ENCODE results near the gene GSTK1. TPM values are rescaled to one million over a fixed set of nuclear protein-coding genes. Genes with fewer than 3 reads are reported as not detected.

The GSTK1 gene
- total and polyA plus RNA-seq, 2 donors (not counting 1 experiment from before 2014, with no cell fraction given) = 181 to 315 TPM

GRCh38 chr7:143269251-143269650 is 6.0 kb downstream of the GSTK1 start:
- POLR2A ChIA-PET = no interaction called here
- no peak overlapping the region for H3K4me2 ChIP-seq (replicated peaks; ENCODE audit: low read depth, low read length, poor library complexity, severe bottlenecking)
- Mint-ChIP-seq H3K4me3 (no peak overlapping the region), H3K9me3 (ENCODE audit: insufficient read depth) (no peaks in the 10 kb centered on the region), H3K4me1 (peaks cover 21% of the 10 kb centered on the region), H3K27me3 (no peaks in the 10 kb centered on the region), H3K27ac (peak overlapping the region; percentile 26)
- ATAC-seq (ENCODE audit: low read depth) (no peak), DNase-seq (no peak)
- CTCF ChIA-PET = interaction anchor here (2.2 kb wide), 1 partner anchor 29 kb away, joined by 10 read pairs; no protein-coding TSS in a partner anchor
- no peaks in the 10 kb centered on the region for H4K20me1 ChIP-seq (ENCODE audit: control insufficient read depth, insufficient read depth, low read length, poor library complexity, severe bottlenecking)
- H3K36me3 ChIP-seq (replicated peaks in 1 of 2; ENCODE audit: control extremely low read depth in 1 of 2, control insufficient read depth in 1 of 2, extremely low read depth in 1 of 2, insufficient read depth in 2 of 2, low read length in 1 of 2) = peaks cover 8 to 35% of the 10 kb centered on the region in 2 experiments
- no peak overlapping the region for H3K4me3 ChIP-seq (ENCODE audit: control extremely low read depth in 1 of 5, extremely low read depth in 1 of 5, insufficient read depth in 1 of 5, low read depth in 2 of 5, low read length in 4 of 5)
- no peak overlapping the region for H2AFZ ChIP-seq (ENCODE audit: insufficient read depth, low read depth, low read length, poor library complexity, severe bottlenecking)
- WGBS (ENCODE audit: insufficient coverage) = 51% methylated on average over 4 of the region's 5 CpGs
- peaks cover 13 to 17% of the 10 kb centered on the region in 2 donors for H3K4me1 ChIP-seq (ENCODE audit: control insufficient read depth in 2 of 2, insufficient read depth in 2 of 2, low read length in 2 of 2)
- peak overlapping the region in 1 of 2 donors; percentile 42 for H3K27ac ChIP-seq (ENCODE audit: low read length in 2 of 2)
- H3K27me3 ChIP-seq (replicated peaks in 1 of 4; ENCODE audit: control extremely low read depth in 1 of 4, control insufficient read depth in 3 of 4, insufficient read depth in 4 of 4, low read length in 3 of 4) = no peaks in the 10 kb centered on the region
- intact Hi-C loops (cut with micrococcal nuclease) = no loop called here
- no peak overlapping the region for H3K9ac ChIP-seq (ENCODE audit: low read length)
- no peaks in the 10 kb centered on the region for H3K9me3 ChIP-seq (ENCODE audit: control extremely low read depth in 1 of 3, control insufficient read depth in 2 of 3, insufficient read depth in 1 of 3, low read length in 2 of 3)
- no peak for TF ChIP-seq CTCF (IDR thresholded peaks at IDR 0.05)
- no peak for TF ChIP-seq EZH2 (IDR thresholded peaks at IDR 0.05; ENCODE audit: borderline replicate concordance, insufficient read depth, low read depth, low read length, poor library complexity, severe bottlenecking)
- no peaks in the 10 kb centered on the region for H3K79me2 ChIP-seq (ENCODE audit: control insufficient read depth, insufficient read depth, low read length)

- Histone ChIP-seq H3K36me3 (replicated peaks in 1 of 2; ENCODE audit: control extremely low read depth in 1 of 2, control insufficient read depth in 1 of 2, extremely low read depth in 1 of 2, insufficient read depth in 2 of 2, low read length in 1 of 2) (peaks cover 8 to 31% of the 10 kb centered on the region in 2 experiments), H3K27me3 (replicated peaks in 1 of 4; ENCODE audit: control extremely low read depth in 1 of 4, control insufficient read depth in 3 of 4, insufficient read depth in 4 of 4, low read length in 3 of 4) (no peaks in the 10 kb centered on the region), H3K4me2 (replicated peaks; ENCODE audit: low read depth, low read length, poor library complexity, severe bottlenecking) (no peak overlapping the region), H3K79me2 (ENCODE audit: control insufficient read depth, insufficient read depth, low read length) (no peaks in the 10 kb centered on the region), H4K20me1 (ENCODE audit: control insufficient read depth, insufficient read depth, low read length, poor library complexity, severe bottlenecking) (no peaks in the 10 kb centered on the region), H3K4me3 (ENCODE audit: control extremely low read depth in 1 of 5, extremely low read depth in 1 of 5, insufficient read depth in 1 of 5, low read depth in 2 of 5, low read length in 4 of 5) (no peak overlapping the region), H3K27ac (ENCODE audit: low read length in 2 of 2) (no peak overlapping the region), H3K4me1 (ENCODE audit: control insufficient read depth in 2 of 2, insufficient read depth in 2 of 2, low read length in 2 of 2) (peaks cover 4 to 8% of the 10 kb centered on the region in 2 donors), H3K9ac (ENCODE audit: low read length) (no peak overlapping the region), H2AFZ (ENCODE audit: insufficient read depth, low read depth, low read length, poor library complexity, severe bottlenecking) (no peak overlapping the region), H3K9me3 (ENCODE audit: control extremely low read depth in 1 of 3, control insufficient read depth in 2 of 3, insufficient read depth in 1 of 3, low read length in 2 of 3) (no peaks in the 10 kb centered on the region)
- Mint-ChIP-seq H3K4me3 (no peak overlapping the region), H3K4me1 (peaks cover 8% of the 10 kb centered on the region), H3K9me3 (ENCODE audit: insufficient read depth) (no peaks in the 10 kb centered on the region), H3K27me3 (no peaks in the 10 kb centered on the region), H3K27ac (no peak overlapping the region)
- DNase-seq (no peak), ATAC-seq (ENCODE audit: low read depth) (no peak)
- WGBS (ENCODE audit: insufficient coverage) = no CpG with 5 or more reads among the region's 1 CpG
- intact Hi-C loops (cut with micrococcal nuclease) = no loop called here
- no peak for TF ChIP-seq CTCF (IDR thresholded peaks at IDR 0.05)
- TF ChIP-seq EZH2 (IDR thresholded peaks at IDR 0.05; ENCODE audit: borderline replicate concordance, insufficient read depth, low read depth, low read length, poor library complexity, severe bottlenecking) = no peak
- ChIA-PET CTCF (interaction anchor here (0.7 to 0.9 kb wide), 2 partner anchors 21 to 397 kb away, joined by 3 to 7 read pairs; no protein-coding TSS in a partner anchor), POLR2A (no interaction called here)
Measured at GRCh38 chr7:143271240-143271639, 8.0 kb downstream of the GSTK1 start.

Measured in B cell (primary cell).